ENCODE results near the gene TOMM6. TPM values are rescaled to one million over a fixed set of nuclear protein-coding genes. Genes with fewer than 3 reads are reported as not detected.
A peak's percentile ranks its signal among the peaks of the same experiment; 100 is the strongest.

TOMM6 gene
- total RNA-seq, 5 donors from 2014 or later (not counting 1 experiment from before 2014, with no cell fraction given): 124 to 131 (median 127) TPM

DNA sequence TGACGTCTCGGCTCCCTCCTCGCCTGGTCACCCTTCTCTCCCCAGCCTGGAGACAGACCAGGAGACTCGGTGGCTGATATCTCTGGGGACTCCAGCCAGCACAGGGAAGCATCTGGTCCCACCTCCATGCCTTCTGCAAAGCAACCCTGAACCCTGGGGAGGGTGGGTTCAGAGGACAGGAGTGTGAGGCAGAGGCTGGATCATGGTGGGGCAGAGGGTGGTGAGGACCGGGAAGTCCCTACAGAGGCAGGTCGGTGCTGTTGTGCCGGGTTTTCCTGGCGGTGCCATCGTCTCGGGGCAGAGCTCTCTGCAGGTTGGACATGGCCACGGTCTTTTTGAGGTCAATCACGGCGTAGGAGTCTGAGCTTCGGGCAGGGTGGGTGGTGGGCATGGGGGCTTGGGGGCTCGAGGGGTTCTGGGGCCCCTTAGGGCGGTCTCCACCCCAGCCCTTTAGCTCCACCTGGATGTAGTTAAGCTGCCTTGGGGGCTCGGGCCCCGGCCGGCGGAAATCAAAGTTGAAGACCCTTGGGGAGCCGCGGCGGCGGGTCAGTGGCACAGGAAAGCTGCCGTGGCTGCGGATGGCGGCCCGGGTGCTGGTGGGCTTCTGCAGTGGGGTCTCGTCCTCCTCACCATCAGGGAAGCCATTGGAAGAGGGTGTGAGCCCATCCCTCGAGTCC is 17.0 kb upstream of the TOMM6 start:
- H3K9me3 ChIP-seq: no peaks in the 10 kb centered on the region
- Mint-ChIP-seq H3K9me3 (no peaks in the 10 kb centered on the region), H3K36me3 (peaks cover 28% of the 10 kb centered on the region), H3K4me3 (no peak overlapping the region), H3K4me1 (peaks cover 0 to 6% (median 3%) of the 10 kb centered on the region in 3 donors), H3K27ac (no peak overlapping the region), H3K27me3 (no peaks in the 10 kb centered on the region)
- ChIA-PET POLR2A (no interaction called here), CTCF (no interaction called here)
- peaks cover 0 to 4% of the 10 kb centered on the region in 2 experiments for H3K4me1 ChIP-seq (ENCODE audit: control insufficient read depth in 1 of 2, extremely low read depth in 1 of 2, insufficient read depth in 2 of 2, low read length in 2 of 2)
- ATAC-seq (replicated peaks in 1 of 4): no peak
- DNase-seq: no peak
- H3K36me3 ChIP-seq (ENCODE audit: control insufficient read depth in 2 of 2, extremely low read depth in 1 of 2, insufficient read depth in 1 of 2, low read length in 1 of 2): peaks cover 15 to 30% of the 10 kb centered on the region in 2 donors
- H3K4me3 ChIP-seq (ENCODE audit: control insufficient read depth in 1 of 2, extremely low read depth in 1 of 2, low read length in 1 of 2): no peak overlapping the region
- no peak overlapping the region for H3K27ac ChIP-seq (ENCODE audit: low read length)
- no peaks in the 10 kb centered on the region for H3K27me3 ChIP-seq (replicated peaks in 1 of 2; ENCODE audit: control insufficient read depth in 2 of 2, extremely low read depth in 1 of 2, insufficient read depth in 2 of 2, low read length in 1 of 2)
- 89% methylated on average over 14 of the region's 30 CpGs for WGBS (ENCODE audit: insufficient coverage)

DNA sequence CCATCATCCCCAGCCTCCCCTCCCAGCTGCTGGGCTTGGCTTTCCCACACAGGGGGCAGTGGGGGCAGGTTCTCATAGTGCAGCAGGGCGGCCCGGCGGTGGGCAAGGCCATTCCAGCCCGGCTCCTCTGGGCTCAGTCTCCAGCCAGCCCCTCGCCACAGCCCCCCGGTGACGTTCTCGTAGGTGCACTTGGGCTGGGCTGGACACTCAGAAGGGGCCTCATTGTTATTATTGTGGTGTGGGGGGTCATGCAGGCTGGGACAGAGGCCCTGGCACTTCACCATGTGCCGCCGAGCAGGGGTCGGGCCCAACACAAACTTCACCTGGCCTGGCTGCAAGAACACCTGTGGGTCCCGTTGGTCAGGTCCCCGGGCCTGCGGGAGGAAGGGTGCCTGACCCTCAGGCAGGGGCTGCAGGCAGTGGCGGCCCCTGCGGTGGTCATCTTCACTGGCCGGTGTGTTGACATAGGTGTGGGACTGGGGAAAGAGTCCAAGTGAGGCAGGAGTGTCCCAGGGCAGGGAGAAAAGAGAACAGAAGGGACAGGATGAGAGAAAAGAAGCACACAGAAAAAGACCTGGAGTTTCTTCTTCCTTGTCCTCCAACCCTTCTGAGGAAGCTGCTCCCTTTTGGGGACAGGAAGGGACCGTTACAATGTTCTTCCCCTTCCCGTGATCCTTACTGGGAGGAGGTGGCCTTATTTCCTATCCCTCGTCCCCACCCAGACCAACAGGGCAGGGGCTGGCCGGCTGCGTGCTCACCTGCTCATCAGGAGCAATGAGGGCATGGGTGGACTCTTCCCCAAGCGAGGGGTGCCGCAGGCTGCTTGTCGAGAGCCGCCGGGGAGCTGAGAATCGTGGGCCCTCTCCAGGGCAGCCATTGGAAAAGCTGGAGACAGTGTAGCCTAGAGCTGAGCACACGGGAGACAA is 16.2 kb upstream of the TOMM6 start:
- ATAC-seq (replicated peaks in 1 of 4) (no peak), DNase-seq (no peak)
- Mint-ChIP-seq H3K4me3 (no peak overlapping the region), H3K4me1 (peaks cover 0 to 6% (median 3%) of the 10 kb centered on the region in 3 donors), H3K36me3 (peaks cover 28% of the 10 kb centered on the region), H3K27me3 (no peaks in the 10 kb centered on the region), H3K9me3 (no peaks in the 10 kb centered on the region), H3K27ac (no peak overlapping the region)
- POLR2A ChIA-PET: no interaction called here
- peaks cover 0 to 4% of the 10 kb centered on the region in 2 experiments for H3K4me1 ChIP-seq (ENCODE audit: control insufficient read depth in 1 of 2, extremely low read depth in 1 of 2, insufficient read depth in 2 of 2, low read length in 2 of 2)
- no peaks in the 10 kb centered on the region for H3K9me3 ChIP-seq
- H3K27me3 ChIP-seq (replicated peaks in 1 of 2; ENCODE audit: control insufficient read depth in 2 of 2, extremely low read depth in 1 of 2, insufficient read depth in 2 of 2, low read length in 1 of 2): no peaks in the 10 kb centered on the region
- WGBS (ENCODE audit: insufficient coverage): 94% methylated on average over 19 of the region's 29 CpGs
- H3K36me3 ChIP-seq (ENCODE audit: control insufficient read depth in 2 of 2, extremely low read depth in 1 of 2, insufficient read depth in 1 of 2, low read length in 1 of 2): peaks cover 15 to 30% of the 10 kb centered on the region in 2 donors
- no peak overlapping the region for H3K4me3 ChIP-seq (ENCODE audit: control insufficient read depth in 1 of 2, extremely low read depth in 1 of 2, low read length in 1 of 2)
- CTCF ChIA-PET: no interaction called here
- H3K27ac ChIP-seq (ENCODE audit: low read length): no peak overlapping the region

DNA sequence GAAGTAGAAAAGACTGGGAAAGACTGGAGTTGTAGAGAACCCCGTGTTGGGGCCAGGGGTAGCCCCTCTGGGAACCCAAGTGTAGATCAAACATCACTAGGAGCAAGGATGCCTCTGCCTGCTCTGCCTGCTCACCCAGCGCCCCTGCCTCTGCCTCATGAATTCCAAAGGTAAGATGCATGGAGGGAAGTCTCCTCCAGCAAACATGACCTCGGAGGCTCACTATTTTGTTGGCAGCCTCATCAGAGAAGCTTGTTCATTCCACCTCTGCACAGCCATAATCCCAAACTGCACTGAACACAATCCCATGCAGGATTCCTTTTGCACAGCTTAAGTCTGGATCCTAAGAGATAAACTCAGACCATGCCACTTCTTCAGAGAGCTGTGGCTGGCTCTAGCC is 12.7 kb upstream of the TOMM6 start:
- no peak overlapping the region for H3K27ac ChIP-seq (ENCODE audit: low read length)
- Mint-ChIP-seq H3K9me3 (no peaks in the 10 kb centered on the region), H3K4me3 (no peak overlapping the region), H3K27ac (no peak overlapping the region), H3K27me3 (no peaks in the 10 kb centered on the region), H3K36me3 (peaks cover 28% of the 10 kb centered on the region), H3K4me1 (peaks cover 8 to 10% (median 10%) of the 10 kb centered on the region in 3 donors)
- H3K4me3 ChIP-seq (ENCODE audit: control insufficient read depth in 1 of 2, extremely low read depth in 1 of 2, low read length in 1 of 2): no peak overlapping the region
- H3K36me3 ChIP-seq (ENCODE audit: control insufficient read depth in 2 of 2, extremely low read depth in 1 of 2, insufficient read depth in 1 of 2, low read length in 1 of 2): peaks cover 15 to 34% of the 10 kb centered on the region in 2 donors
- ChIA-PET CTCF (interaction anchor here in 1 of 2 donors (0.6 kb wide), 1 partner anchor 390 kb away, joined by 4 read pairs; no protein-coding TSS in a partner anchor), POLR2A (no interaction called here)
- H3K27me3 ChIP-seq (replicated peaks in 1 of 2; ENCODE audit: control insufficient read depth in 2 of 2, extremely low read depth in 1 of 2, insufficient read depth in 2 of 2, low read length in 1 of 2): no peaks in the 10 kb centered on the region
- ATAC-seq (replicated peaks in 1 of 4): no peak
- WGBS (ENCODE audit: insufficient coverage): 60% methylated on average over 1 of the region's 3 CpGs
- H3K9me3 ChIP-seq: no peaks in the 10 kb centered on the region
- peaks cover 5 to 8% of the 10 kb centered on the region in 2 experiments for H3K4me1 ChIP-seq (ENCODE audit: control insufficient read depth in 1 of 2, extremely low read depth in 1 of 2, insufficient read depth in 2 of 2, low read length in 2 of 2)
- DNase-seq: no peak

DNA sequence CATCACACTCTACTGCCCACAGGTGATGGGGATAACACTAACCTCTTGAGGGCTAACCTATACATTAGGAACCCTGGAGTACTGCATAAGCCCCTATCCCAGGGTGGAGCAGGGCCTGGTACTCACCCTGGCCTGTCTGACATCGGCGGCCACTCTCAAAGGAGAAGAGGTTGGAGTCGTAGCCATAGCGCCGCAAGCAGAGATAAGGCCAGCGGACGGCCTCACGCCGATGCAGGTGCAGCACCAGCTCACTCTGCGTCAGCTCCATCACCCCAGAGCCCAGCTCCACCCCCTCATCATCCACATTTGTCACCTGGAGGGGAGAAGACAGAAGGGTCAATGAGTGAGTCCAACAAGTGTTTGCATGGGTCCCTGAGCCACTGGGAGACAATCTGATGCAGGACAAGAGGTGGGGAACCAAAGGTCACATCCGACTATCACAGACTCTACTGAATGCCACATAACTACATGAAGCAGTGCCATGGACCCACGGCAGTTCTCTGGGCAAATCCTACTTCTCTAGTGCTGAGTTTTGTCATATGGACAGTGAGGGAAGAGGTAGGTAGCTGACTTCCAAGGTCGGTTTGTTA is 12.1 kb upstream of the TOMM6 start:
- Mint-ChIP-seq H3K27me3 (peaks cover 0 to 1% of the 10 kb centered on the region in 2 donors), H3K4me3 (no peak overlapping the region), H3K36me3 (peaks cover 24% of the 10 kb centered on the region), H3K27ac (no peak overlapping the region), H3K4me1 (peaks cover 8 to 13% (median 10%) of the 10 kb centered on the region in 3 donors), H3K9me3 (no peaks in the 10 kb centered on the region)
- H3K36me3 ChIP-seq (ENCODE audit: control insufficient read depth in 2 of 2, extremely low read depth in 1 of 2, insufficient read depth in 1 of 2, low read length in 1 of 2): peaks cover 15 to 34% of the 10 kb centered on the region in 2 donors
- no peak for DNase-seq
- H3K4me1 ChIP-seq (ENCODE audit: control insufficient read depth in 1 of 2, extremely low read depth in 1 of 2, insufficient read depth in 2 of 2, low read length in 2 of 2): peaks cover 5 to 13% of the 10 kb centered on the region in 2 experiments
- H3K27ac ChIP-seq (ENCODE audit: low read length): no peak overlapping the region
- ChIA-PET CTCF (interaction anchor here (0.5 to 0.6 kb wide), 2 partner anchors 389 to 395 kb away, joined by 3 to 4 read pairs; no protein-coding TSS in a partner anchor), POLR2A (no interaction called here)
- H3K9me3 ChIP-seq: no peaks in the 10 kb centered on the region
- H3K4me3 ChIP-seq (ENCODE audit: control insufficient read depth in 1 of 2, extremely low read depth in 1 of 2, low read length in 1 of 2): no peak overlapping the region
- 100% methylated on average over 3 of the region's 13 CpGs for WGBS (ENCODE audit: insufficient coverage)
- H3K27me3 ChIP-seq (replicated peaks in 1 of 2; ENCODE audit: control insufficient read depth in 2 of 2, extremely low read depth in 1 of 2, insufficient read depth in 2 of 2, low read length in 1 of 2): peaks cover 0 to 3% of the 10 kb centered on the region in 2 experiments
- no peak for ATAC-seq (replicated peaks in 1 of 4)

DNA sequence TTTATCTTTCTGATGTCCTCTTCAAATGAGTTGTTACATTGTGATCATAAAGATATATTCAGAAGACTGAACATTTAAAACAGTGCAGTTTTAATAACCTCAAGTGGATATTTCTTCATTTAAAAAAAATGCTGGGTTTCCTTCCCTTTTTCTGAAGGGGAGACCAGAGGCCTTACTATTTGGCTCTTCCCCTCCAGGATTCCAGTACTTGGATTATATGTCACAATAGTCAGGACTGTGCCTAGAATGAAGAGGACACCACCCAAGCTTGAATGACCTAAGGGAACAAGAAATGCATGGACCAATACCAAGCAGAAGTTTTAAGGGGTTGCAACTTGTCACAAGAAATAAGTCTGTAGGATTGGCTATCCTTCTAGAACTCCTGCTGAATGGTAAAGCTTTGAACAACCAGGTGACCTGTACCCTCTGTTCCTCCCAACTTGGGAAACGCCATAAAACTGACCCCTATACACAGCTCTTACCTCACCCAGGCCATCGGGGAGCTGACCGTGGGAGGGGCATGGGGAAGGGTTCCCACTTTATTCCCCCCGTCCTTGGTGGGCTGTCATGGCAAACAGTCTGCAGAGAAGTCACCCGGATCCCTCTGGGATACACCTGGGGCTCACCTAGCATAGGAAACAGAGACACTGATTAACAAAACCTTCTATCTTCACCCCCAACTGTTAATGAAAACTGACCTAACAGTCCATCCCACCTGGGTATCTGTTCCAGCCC is 9.8 kb upstream of the TOMM6 start:
- Mint-ChIP-seq H3K36me3 (peaks cover 13% of the 10 kb centered on the region), H3K27ac (no peak overlapping the region), H3K4me3 (peak overlapping the region in 2 of 3 donors; percentile 21 to 85), H3K4me1 (peaks cover 14 to 23% (median 16%) of the 10 kb centered on the region in 3 donors), H3K27me3 (peaks cover 5% of the 10 kb centered on the region in 2 donors), H3K9me3 (no peaks in the 10 kb centered on the region)
- no CpG with 5 or more reads among the region's 5 CpGs for WGBS (ENCODE audit: insufficient coverage)
- Histone ChIP-seq H3K4me3 (ENCODE audit: control insufficient read depth in 1 of 2, extremely low read depth in 1 of 2, low read length in 1 of 2) (no peak overlapping the region), H3K36me3 (ENCODE audit: control insufficient read depth in 2 of 2, extremely low read depth in 1 of 2, insufficient read depth in 1 of 2, low read length in 1 of 2) (peaks cover 13 to 17% of the 10 kb centered on the region in 2 donors), H3K9me3 (no peaks in the 10 kb centered on the region), H3K4me1 (ENCODE audit: control insufficient read depth in 1 of 2, extremely low read depth in 1 of 2, insufficient read depth in 2 of 2, low read length in 2 of 2) (peaks cover 8 to 23% of the 10 kb centered on the region in 2 experiments), H3K27me3 (replicated peaks in 1 of 2; ENCODE audit: control insufficient read depth in 2 of 2, extremely low read depth in 1 of 2, insufficient read depth in 2 of 2, low read length in 1 of 2) (peaks cover 0 to 18% of the 10 kb centered on the region in 2 experiments), H3K27ac (ENCODE audit: low read length) (no peak overlapping the region)
- DNase-seq (no peak), ATAC-seq (replicated peaks in 1 of 4) (no peak)
- CTCF ChIA-PET: interaction anchor here in 1 of 2 donors (0.6 to 1.8 kb wide), 5 partner anchors 9 to 689 kb away, joined by 3 to 4 read pairs (median 4); partner anchors contain the start of gene TOMM6
- POLR2A ChIA-PET: no interaction called here
